HUES64 (cell line): ENCODE data around the gene UTP18. TPM values are rescaled to one million over a fixed set of nuclear protein-coding genes. Genes with fewer than 3 reads are reported as not detected.
"Not testable (repeated sequence)": the region's sequence is repeated elsewhere in the genome, so short reads cannot be mapped to it uniquely, and the experiment has no call there.

ENCODE experiments used
- H3K27ac ChIP-seq: 2 replicates; pipeline ENCODE4 v1.7.0; 2013; ENCODE audit warnings: low read depth, low read length, inconsistent platforms
- H3K27me3 ChIP-seq: 2 replicates; pipeline ENCODE4 v1.6.1; 2013; ENCODE audit warnings: mild to moderate bottlenecking, low read length; ENCODE audit not compliant: insufficient read depth
- H3K36me3 ChIP-seq: 2 replicates; pipeline ENCODE4 v1.6.1; 2013; ENCODE audit warnings: mild to moderate bottlenecking, low read length; ENCODE audit not compliant: insufficient read depth
- H3K4me1 ChIP-seq: 2 replicates; pipeline ENCODE4 v1.6.1; 2013; ENCODE audit warnings: mild to moderate bottlenecking, low read length, moderate library complexity; ENCODE audit not compliant: insufficient read depth
- H3K4me3 ChIP-seq: 2 replicates; pipeline ENCODE4 v1.5.1; 2013; ENCODE audit warnings: mild to moderate bottlenecking, low read length, moderate library complexity
- H3K9ac ChIP-seq: 2 replicates; pipeline ENCODE4 v1.6.1; 2013; ENCODE audit warnings: mild to moderate bottlenecking, low read depth, low read length
- H3K9me3 ChIP-seq: 2 replicates; pipeline ENCODE4 v1.6.1; 2013; ENCODE audit warnings: low read depth, low read length; ENCODE audit not compliant: insufficient read depth
- WGBS: fragments of 150-250, 120-280 bp; methylation state at CpG from one replicate; pipeline ENCODE4 v1.1.7; 2013; ENCODE audit warnings: missing lambda C conversion rate; 5-methylcytosine and 5-hydroxymethylcytosine counted together
- polyA plus RNA-seq, 2 experiments: library from polyadenylated mRNA; stranded (reverse); fragments of 50-300 nt; gene quantifications; one replicate each; pipeline ENCODE4 v1.2.3, GENCODE V29; 2013

UTP18 gene
- 83.0 TPM for polyA plus RNA-seq (2013, experiment 1 of 2)
- 75.4 TPM for polyA plus RNA-seq (2013, experiment 2 of 2)

DNA sequence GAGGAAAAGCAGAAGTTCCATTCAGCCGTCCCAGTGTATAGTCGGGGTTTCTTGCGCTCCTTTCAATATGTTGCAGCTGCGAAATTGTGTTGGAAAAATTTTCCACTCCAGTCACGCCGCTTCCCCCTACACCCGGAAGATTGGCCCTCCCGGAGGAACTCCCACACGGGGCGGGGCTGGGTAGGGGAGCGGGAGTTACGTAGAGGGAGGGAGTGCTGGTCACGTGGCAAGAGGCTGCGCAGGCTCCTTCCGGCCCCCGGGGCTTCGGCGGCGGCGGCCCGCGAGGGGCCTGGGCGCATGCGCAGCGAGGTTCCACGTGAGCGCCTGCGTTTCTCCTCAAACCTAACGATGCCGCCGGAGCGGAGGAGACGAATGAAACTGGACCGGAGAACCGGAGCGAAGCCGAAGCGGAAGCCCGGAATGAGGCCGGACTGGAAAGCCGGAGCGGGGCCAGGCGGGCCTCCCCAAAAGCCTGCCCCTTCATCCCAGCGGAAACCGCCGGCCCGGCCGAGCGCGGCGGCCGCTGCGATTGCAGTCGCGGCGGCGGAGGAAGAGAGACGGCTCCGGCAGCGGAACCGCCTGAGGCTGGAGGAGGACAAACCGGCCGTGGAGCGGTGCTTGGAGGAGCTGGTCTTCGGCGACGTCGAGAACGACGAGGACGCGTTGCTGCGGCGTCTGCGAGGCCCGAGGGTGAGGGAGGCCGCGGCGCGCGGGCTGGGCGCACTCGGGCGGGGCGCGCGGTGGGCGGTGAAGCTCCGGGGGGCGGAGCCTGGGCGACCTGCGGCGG lies at the start of gene UTP18:
TSS of gene UTP18 (plus strand) at position 310 of the 787 bp plus-strand sequence. CDS start at position 349, 39 bp downstream.
- H3K9ac ChIP-seq: peak within 1 kb of the TSS; percentile 98
- no peaks in the 10 kb centered on the region for H3K9me3 ChIP-seq
- H3K27me3 ChIP-seq: no peaks in the 10 kb centered on the region
- H3K27ac ChIP-seq: peak within 1 kb of the TSS; percentile 97
- WGBS: under 1% methylated on average over 93 of the region's 93 CpGs
- peak within 1 kb of the TSS; percentile 83 for H3K4me3 ChIP-seq
- H3K36me3 ChIP-seq: peaks cover 63% of the 10 kb centered on the region
- H3K4me1 ChIP-seq: peaks cover 17% of the 10 kb centered on the region; the same call in 1 of the 2 replicates

DNA sequence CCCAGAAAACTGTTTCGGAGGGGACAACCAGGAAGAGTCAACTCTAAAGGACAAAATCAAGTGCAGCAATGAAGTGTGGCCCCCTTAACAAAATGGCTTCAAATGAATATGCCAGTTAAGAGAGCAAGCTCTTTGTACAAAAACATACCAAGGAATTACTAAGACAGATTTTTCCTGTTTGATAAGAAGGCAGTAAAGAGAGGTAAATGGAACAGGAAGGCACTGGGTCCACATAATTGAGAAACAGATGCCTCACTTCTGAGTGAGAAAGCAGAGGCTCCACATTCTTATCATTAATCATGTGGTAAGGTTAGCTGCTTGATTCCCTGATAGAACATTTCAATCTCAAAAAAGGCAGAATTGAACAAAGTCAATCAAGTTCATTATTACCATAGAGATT lies 45.4 kb upstream of the UTP18 start:
- Histone ChIP-seq H3K9ac (no peak overlapping the region), H3K4me1 (no peaks in the 10 kb centered on the region), H3K27ac (no peak overlapping the region), H3K9me3 (no peaks in the 10 kb centered on the region), H3K4me3 (no peak overlapping the region), H3K27me3 (no peaks in the 10 kb centered on the region), H3K36me3 (peaks cover 96% of the 10 kb centered on the region)
- 93% methylated on average over 1 of the region's 1 CpG for WGBS

DNA sequence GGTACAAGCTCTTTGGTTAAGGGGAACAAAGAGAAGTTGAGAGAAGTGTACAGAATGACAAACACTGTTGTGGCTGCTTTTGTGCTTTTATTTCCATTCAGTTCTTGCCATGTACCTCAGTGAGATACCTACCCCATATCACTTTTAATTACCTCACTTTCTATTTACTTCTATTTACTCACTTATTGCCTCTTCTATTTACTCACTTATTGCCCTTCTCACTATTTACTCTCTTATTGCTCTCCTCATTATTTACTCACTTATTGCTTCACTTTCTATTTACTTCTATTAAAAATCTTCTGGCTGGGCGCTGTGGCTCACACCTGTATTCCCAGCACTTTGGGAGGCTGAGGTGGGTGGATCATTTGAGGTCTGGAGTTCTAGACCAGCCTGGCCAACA lies 42.4 kb upstream of the UTP18 start:
- Histone ChIP-seq H3K4me3 (no peak overlapping the region), H3K27ac (no peak overlapping the region), H3K9me3 (no peaks in the 10 kb centered on the region), H3K36me3 (peaks cover 96% of the 10 kb centered on the region), H3K27me3 (no peaks in the 10 kb centered on the region), H3K9ac (no peak overlapping the region), H3K4me1 (no peaks in the 10 kb centered on the region)
- WGBS: 80% methylated on average over 1 of the region's 1 CpG

DNA sequence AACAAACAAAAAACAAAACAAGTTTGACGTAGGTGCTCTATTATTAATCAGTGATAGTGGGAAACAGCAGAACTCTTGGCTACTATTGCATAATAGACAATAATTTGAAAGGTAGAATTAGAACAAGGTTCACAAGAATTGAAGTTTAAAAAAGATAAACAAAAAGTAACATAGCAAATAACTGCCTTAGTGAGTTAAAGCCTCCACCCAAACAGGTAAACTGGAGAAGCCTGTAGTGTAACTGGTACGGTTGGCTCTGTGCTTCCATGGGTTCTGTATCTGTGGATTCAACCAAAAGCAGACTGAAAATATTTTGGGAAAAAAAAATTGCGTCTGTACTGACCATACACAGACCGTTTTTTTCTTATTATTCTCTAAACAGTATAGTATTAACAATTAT lies 39.0 kb upstream of the UTP18 start:
- H3K4me3 ChIP-seq: no peak overlapping the region
- WGBS: 100% methylated on average over 2 of the region's 4 CpGs
- no peaks in the 10 kb centered on the region for H3K9me3 ChIP-seq
- no peaks in the 10 kb centered on the region for H3K4me1 ChIP-seq
- peaks cover 86% of the 10 kb centered on the region for H3K36me3 ChIP-seq
- H3K27me3 ChIP-seq: no peaks in the 10 kb centered on the region
- H3K9ac ChIP-seq: no peak overlapping the region
- H3K27ac ChIP-seq: no peak overlapping the region

DNA sequence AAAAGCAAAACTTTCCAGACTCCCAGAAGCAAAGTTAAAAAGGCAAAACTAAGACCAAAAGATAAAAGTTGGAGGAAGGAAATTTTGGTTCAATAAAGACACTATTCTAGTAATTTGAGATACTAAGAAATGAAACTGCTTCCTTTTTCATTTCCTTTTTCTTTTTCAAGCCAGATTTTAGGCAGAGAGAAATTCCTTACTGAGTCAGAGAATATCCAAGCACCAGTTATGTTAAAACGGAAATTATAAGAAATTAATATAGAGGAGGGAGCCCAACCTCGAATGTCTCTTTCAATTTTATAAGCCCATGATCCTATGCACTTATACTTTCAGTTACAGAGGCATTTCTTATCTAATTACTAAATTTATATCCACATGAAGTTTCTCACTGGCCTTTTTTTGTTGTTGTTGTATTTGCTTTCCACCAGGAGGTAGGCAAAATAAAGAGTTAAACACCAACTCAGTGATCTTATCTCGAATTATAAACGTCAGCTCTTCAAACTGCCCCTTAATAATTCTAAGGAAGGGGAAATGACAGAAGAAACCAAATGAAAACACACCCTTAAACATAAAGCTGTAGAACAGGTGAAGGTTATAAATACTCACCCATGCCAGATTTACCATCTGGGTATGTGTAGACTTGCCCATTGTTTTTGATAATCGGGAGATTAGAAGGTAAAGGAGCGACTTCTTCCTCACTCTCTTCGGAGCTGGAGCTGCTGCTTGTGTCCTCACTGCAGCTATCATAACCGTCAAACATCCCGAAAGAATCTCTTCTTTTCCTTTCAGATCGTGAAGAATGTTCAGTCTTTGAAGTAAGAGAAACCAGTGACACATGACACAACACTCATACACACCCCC lies 35.7 kb upstream of the UTP18 start:
- no peak overlapping the region for H3K27ac ChIP-seq
- H3K36me3 ChIP-seq: peaks cover 53% of the 10 kb centered on the region
- H3K27me3 ChIP-seq: no peaks in the 10 kb centered on the region
- 94% methylated on average over 8 of the region's 10 CpGs for WGBS
- no peak overlapping the region for H3K4me3 ChIP-seq
- H3K9me3 ChIP-seq: no peaks in the 10 kb centered on the region
- H3K9ac ChIP-seq: no peak overlapping the region
- no peaks in the 10 kb centered on the region for H3K4me1 ChIP-seq

DNA sequence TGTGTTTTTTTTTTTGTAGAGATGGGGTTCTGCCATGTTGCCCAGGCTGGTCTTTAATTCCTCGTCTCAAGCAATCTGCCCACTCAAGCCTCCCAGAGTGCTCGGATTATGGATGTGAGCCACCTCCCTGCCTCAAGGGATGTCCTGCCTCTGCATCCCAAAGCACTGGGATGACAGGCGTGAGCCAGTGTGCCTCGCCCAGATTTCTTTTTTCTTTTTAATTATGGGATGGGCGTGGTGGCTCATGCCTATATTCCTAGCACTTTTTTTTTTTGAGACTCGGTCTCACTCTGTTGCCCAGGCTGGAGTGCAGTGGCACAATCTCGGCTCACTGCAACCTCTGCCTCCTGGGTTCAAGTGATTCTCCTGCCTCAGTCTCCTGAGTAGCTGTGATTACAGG lies 34.8 kb upstream of the UTP18 start:
- H3K4me1 ChIP-seq, H3K9me3 ChIP-seq, H3K9ac ChIP-seq, H3K27me3 ChIP-seq, H3K27ac ChIP-seq, H3K4me3 ChIP-seq: not testable (repeated sequence)
- 93% methylated on average over 7 of the region's 7 CpGs for WGBS
- H3K36me3 ChIP-seq: peaks cover 44% of the 10 kb centered on the region

DNA sequence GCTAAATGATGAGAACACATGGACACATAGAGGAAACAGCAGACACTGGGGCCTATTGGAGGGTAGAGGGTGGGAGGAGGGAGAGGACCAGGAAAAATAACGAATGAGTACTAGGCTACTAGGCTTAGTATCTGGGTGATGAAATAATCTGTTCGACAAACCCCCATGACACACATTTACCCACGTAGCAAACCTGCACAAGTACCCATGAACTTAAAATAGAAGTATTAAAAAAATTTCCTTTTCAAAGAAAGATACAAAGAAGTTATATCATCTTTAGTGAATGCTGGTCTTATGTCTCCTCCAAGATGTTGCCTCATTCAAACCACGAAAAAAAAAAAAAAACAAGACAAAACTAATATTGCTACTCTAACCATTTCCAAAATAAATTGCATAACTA lies 32.2 kb upstream of the UTP18 start:
- no peak overlapping the region for H3K9ac ChIP-seq

DNA sequence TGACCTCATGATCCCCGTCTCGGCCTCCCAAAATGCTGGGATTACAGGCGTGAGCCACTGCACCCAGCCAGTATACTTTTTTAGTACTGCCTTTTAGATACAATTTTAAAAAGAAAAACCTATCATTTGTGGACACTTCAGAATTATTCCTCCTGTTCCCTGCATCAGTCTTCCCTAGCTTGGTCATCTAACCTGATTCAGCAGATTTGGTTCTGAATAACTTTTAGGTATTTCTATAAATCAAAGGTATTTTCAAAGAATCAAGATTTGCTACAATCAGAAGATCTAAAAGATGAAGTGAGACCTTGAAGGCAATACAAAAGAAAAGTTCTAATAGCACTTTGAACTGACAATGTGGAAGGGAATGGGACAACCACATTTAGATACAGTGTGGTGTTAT lies 30.5 kb upstream of the UTP18 start:
- Histone ChIP-seq H3K9ac (no peak overlapping the region), H3K27ac (no peak overlapping the region), H3K36me3 (peaks cover 3% of the 10 kb centered on the region), H3K9me3 (no peaks in the 10 kb centered on the region), H3K27me3 (no peaks in the 10 kb centered on the region), H3K4me1 (no peaks in the 10 kb centered on the region), H3K4me3 (no peak overlapping the region)
- 97% methylated on average over 3 of the region's 3 CpGs for WGBS

More for the DNA sequence above, 32.2 kb upstream of the UTP18 start:
- 77% methylated on average over 2 of the region's 4 CpGs for WGBS
- Histone ChIP-seq H3K9me3 (no peaks in the 10 kb centered on the region), H3K4me1 (no peaks in the 10 kb centered on the region), H3K36me3 (peaks cover 20% of the 10 kb centered on the region), H3K4me3 (no peak overlapping the region), H3K27ac (no peak overlapping the region), H3K27me3 (no peaks in the 10 kb centered on the region)

DNA sequence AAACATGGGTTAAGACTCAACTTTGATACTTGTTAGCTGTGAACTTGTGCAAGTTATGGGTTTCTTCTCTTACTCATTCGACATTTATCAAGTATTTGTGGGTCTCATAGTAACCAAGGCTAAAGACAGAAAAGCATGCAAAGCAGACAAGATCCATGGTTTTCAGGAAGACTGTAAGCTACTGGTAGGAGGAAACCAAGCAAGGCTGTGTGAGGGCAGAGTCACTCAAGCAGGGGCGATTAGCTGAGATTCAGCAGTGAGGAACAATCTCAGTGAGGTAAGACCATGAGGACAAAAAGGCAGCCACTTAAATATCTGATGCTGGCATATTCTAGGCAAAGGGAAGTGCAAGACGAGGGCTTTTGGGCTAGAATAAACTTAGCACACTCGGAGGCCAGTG lies 30.0 kb upstream of the UTP18 start:
- Histone ChIP-seq H3K9me3 (no peaks in the 10 kb centered on the region), H3K27ac (0 out of 2 replicates have a peak overlapping the region, but pooled peaks have one; percentile 40), H3K9ac (no peak overlapping the region), H3K36me3 (no peaks in the 10 kb centered on the region), H3K27me3 (no peaks in the 10 kb centered on the region), H3K4me1 (no peaks in the 10 kb centered on the region), H3K4me3 (no peak overlapping the region)
- 95% methylated on average over 4 of the region's 4 CpGs for WGBS

DNA sequence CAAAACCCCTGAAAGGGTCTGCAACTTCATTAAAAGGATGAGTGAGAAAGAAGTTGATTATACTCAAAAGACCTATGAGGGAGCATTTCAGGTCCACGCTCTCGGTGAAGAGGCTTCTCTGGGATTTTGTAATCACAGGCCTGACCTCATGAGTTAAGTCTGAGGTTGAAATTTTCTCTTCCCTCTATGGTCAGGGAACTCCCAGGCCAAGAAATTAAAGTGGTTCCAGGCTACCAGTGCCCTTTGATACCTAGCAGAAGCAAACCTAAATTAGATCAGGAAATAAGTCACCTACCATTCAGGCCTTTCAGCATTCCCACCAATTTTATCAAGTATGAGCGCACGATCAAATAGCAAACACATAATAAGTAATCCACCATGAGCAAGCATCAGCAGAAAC lies 28.3 kb upstream of the UTP18 start:
- no peaks in the 10 kb centered on the region for H3K9me3 ChIP-seq
- 96% methylated on average over 4 of the region's 4 CpGs for WGBS

DNA sequence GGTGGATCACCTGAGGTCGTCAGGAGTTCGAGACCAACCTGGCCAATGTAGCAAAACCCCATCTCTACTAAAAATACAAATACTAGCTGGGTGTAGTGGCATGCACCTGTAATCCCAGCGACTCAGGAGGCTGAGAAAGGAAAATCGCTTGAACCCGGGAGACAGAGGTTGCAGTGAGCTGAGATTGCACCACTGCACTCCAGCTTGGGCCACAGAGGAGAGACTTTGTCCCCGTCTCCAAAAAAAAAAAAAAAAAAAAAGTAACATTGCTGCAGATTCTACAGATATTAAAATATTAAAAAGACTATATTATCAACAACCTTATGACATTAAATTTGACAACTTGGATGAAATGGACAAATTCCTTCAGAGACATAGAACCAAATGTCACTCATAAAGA lies 26.2 kb upstream of the UTP18 start:
- no peaks in the 10 kb centered on the region for H3K9me3 ChIP-seq
- no peaks in the 10 kb centered on the region for H3K27me3 ChIP-seq
- no peak overlapping the region for H3K4me3 ChIP-seq
- H3K27ac ChIP-seq: no peak overlapping the region
- peaks cover 12% of the 10 kb centered on the region for H3K36me3 ChIP-seq
- 93% methylated on average over 5 of the region's 6 CpGs for WGBS
- no peak overlapping the region for H3K9ac ChIP-seq
- H3K4me1 ChIP-seq: no peaks in the 10 kb centered on the region

More for the DNA sequence above, 28.3 kb upstream of the UTP18 start:
- no peak overlapping the region for H3K4me3 ChIP-seq
- H3K27me3 ChIP-seq: no peaks in the 10 kb centered on the region
- H3K4me1 ChIP-seq: no peaks in the 10 kb centered on the region
- H3K9ac ChIP-seq: no peak overlapping the region
- no peaks in the 10 kb centered on the region for H3K36me3 ChIP-seq
- no peak overlapping the region for H3K27ac ChIP-seq
